Measurements from ENCODE around the gene ACSM2A.
"Not testable (repeated sequence)": the region's sequence is repeated elsewhere in the genome, so short reads cannot be mapped to it uniquely, and the experiment has no call there.

The ACSM2A gene

GRCh38 chr16:20460313-20460712 is 9.0 kb downstream of the ACSM2A start:
- not testable (repeated sequence) for DNase-seq

- not testable (repeated sequence) for DNase-seq
These were observed 17.6 kb downstream of the ACSM2A start for GRCh38 chr16:20468954-20469353.

GRCh38 chr16:20469930-20470329 is 18.6 kb downstream of the ACSM2A start:
- not testable (repeated sequence) for DNase-seq

GRCh38 chr16:20470732-20471131 is 19.4 kb downstream of the ACSM2A start:
- not testable (repeated sequence) for DNase-seq

GRCh38 chr16:20477188-20477744 is 25.9 kb downstream of the ACSM2A start:
- DNase-seq = not testable (repeated sequence)

- not testable (repeated sequence) for DNase-seq
These were observed 32.7 kb downstream of the ACSM2A start for GRCh38 chr16:20483989-20484388.

GRCh38 chr16:20484726-20485125 is 33.4 kb downstream of the ACSM2A start:
- no peak for DNase-seq

GRCh38 chr16:20485408-20485807 is 34.1 kb downstream of the ACSM2A start:
- no peak for DNase-seq

GRCh38 chr16:20490994-20491393 is 39.7 kb downstream of the ACSM2A start:
- DNase-seq = not testable (repeated sequence)

GRCh38 chr16:20491448-20491847 is 40.1 kb downstream of the ACSM2A start:
- DNase-seq = not testable (repeated sequence)

GRCh38 chr16:20504418-20504817 is 53.1 kb downstream of the ACSM2A start:
- DNase-seq = no peak

GRCh38 chr16:20507280-20507679 is 56.0 kb downstream of the ACSM2A start:
- no peak for DNase-seq

GRCh38 chr16:20510323-20510722 is 59.0 kb downstream of the ACSM2A start:
- no peak for DNase-seq

- no peak for DNase-seq
These were observed 64.4 kb downstream of the ACSM2A start for GRCh38 chr16:20515688-20516090.

GRCh38 chr16:20517149-20517548 is 65.8 kb downstream of the ACSM2A start:
- DNase-seq = no peak

GRCh38 chr16:20519231-20519630 is 67.9 kb downstream of the ACSM2A start:
- no peak for DNase-seq

GRCh38 chr16:20520103-20520502 is 68.8 kb downstream of the ACSM2A start:
- DNase-seq = no peak

GRCh38 chr16:20531795-20532194 is 80.5 kb downstream of the ACSM2A start:
- DNase-seq = not testable (repeated sequence)

GRCh38 chr16:20532284-20532792 is 81.0 kb downstream of the ACSM2A start:
- not testable (repeated sequence) for DNase-seq

GRCh38 chr16:20536669-20537068 is 85.3 kb downstream of the ACSM2A start:
- DNase-seq = not testable (repeated sequence)
